HuH-7.5 (cell line): ENCODE measurements around the gene NSMCE1.
"Not testable (repeated sequence)": the region's sequence is repeated elsewhere in the genome, so short reads cannot be mapped to it uniquely, and the experiment has no call there.

Experiments used
- DNase-seq: peaks from one replicate; pipeline ENCODE4 v3.0.0; 2011; ENCODE audit warnings: low spot score

NSMCE1 gene

DNA sequence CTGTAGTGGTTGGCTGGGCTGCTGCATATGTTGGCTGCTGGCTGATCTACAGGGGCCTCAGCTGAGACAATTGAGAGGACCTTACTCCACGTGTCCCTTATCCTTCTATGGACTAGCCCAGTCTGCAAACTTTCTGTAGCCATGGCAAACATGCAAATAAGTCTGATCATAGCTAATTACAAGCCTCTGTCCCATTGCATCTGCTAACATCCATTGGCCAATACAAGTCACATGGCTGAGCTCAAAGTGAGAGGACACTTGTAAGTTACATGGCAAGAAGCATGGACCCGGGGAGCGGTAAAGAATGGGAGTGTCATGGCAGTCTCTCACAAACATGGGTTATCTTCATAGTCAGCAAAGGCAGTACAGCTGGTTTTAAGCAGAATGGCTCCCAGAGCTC, 33.6 kb upstream of the NSMCE1 start:
- DNase-seq: no peak

DNA sequence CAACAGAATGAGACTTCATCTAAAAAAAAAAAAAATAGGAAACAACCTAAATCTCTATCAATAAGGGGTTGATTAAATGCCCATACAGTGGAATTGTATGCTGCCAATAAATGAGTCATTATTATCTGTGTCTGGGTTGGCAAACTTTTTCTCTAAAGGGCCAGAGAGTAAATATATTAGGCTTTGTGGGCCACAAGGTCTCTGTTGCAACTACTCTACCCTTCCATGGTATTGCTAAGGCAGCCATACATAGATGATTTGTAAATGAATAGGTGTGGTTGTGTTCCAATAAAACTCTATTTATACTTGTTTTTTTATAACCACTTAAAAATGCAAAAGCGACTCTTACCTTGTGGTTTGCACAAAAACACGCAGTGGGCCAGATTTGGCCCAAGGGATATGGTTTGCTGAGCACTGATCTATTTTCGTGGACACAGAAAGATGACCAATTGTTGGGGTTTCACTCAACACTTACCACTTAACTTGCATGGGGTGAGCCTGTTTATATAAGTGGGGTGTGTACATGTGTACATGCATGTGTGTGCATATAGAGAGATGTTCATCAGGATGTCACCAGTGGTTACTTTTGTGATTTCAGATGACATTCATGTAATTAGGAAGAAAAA, 32.8 kb upstream of the NSMCE1 start:
- no peak for DNase-seq

DNA sequence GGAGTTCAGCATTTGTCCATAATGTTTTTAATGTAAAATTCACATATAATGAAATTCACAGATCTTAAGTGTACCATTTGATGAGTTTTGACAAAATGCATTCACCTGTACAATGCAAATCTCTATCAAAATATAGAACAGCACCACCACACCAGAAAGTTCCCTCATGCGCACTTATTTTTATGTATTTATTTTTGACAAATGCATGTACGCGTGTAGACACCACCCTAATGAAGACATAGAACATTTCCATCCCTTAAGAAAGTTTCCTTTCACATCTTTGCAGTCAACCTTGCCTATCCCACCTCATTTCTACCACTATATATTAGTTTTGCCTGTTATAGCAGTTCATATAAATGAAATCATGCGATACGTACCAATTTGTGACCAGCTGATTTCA, 29.6 kb upstream of the NSMCE1 start:
- no peak for DNase-seq

DNA sequence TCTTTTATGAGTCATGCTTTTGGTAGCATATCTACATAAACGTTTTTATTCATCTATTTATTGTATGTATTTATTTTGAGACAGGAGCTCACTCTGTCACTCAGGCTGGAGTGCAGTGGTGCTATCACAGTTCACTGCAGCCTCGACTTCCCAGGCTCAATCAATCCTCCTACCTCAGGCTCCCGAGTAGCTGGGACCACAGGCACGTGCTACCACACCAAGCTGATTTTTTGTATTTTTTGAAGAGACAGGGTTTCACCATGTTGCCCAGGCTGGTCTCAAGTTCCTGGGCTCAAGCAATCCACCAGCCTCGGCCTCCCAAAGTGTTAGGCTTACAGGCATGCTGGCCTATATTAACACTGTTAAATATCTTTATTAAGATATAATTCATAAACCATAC, 24.8 kb upstream of the NSMCE1 start:
- DNase-seq: no peak

DNA sequence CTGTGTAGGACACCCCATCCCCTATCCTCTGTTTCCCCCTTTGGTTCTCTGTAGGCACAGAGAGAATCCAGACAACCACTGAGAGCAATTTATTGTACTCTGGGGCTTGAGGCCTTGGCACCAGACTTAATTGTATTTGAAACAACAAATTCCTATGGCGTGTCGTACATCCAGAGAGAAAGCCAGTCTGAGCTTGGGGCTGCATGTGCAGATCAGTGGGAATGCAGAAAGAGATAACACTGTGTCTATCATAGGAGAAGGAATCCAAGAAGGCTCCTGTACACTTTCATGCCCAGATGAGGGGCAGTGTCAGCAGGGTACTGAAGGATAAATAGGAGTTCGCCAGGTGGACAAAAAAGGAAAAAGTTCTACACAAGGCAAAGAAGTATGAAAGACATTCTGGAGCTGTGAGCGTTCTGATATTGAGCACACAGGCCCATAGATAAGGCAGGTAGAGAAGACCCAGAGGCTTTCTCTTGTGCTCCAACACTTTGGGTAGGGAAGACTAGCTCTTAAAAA, 23.2 kb upstream of the NSMCE1 start:
- no peak for DNase-seq

DNA sequence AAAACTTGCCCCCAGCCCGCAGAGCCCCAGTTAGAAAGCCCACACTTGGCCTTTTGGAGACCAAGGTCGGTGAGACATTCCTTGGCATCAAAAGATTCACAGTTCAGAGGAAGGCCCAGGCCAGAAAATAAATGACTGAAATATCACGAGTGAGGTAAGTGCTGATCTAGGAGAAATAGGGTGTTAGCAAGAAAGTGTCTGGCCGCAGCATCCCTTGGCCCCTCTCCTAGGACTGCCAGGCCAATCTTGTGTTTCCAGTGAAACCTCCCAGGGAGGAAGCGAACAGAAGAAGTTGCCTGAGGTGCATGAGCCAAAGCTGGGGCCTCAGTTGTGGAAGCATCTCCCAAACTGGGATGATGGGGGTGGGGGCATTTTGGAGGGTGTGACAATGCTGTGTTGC, 22.5 kb upstream of the NSMCE1 start:
- DNase-seq: no peak

DNA sequence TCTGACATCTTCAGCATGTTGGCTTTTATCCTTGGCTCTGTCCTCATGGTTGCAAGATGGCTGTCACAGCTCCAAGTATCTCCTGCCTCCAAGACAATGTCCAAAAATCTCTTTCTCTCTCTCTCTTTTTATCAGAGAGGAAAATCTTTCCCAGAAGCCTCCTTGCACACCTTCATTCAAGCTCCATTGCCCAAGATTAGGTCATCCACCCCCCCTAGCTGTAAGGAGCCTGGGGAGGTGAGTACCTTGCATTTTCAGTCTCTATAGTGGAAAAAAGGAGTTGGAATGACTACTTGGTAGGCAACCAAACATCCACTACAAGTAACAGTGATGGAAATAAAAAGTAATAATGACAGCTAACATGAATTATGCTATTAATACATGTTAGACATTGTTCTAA, 22.0 kb upstream of the NSMCE1 start:
- no peak for DNase-seq

DNA sequence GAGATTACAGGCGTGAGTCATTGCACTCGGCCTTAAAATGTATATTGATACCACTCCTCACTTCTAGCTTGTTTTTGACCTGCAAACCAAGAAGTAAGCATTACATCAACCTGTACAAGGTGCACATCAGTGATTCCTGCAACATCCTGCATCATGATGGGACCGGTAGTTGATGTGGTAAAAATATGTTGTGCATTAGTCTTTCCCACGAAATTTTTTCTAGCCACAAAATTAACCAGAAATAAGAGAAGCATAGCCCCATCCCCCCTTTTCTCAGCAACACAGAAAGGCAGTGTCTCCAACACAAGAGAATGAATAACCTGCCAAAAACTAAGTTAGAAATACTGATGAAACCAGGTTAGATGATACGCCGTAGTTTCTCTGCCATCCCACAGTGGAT, 21.1 kb upstream of the NSMCE1 start:
- no peak for DNase-seq

DNA sequence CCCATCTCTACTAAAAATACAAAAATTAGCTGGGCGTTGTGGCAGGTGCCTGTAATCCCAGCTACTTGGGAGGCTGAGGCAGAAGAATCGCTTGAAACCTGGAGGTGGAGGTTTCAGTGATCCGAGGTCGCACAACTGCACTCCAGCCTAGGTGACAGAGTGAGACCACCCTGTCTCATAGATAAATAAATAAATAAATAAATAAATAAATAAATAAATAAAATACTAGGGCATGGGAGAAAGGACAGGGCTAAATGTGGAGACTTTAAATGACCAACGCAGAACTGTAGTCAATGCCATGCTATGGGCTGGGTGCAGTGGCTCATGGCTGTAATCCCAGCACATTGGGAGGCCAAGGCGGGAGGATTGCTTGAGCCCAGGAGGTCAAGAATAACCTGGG, 19.7 kb upstream of the NSMCE1 start:
- not testable (repeated sequence) for DNase-seq

DNA sequence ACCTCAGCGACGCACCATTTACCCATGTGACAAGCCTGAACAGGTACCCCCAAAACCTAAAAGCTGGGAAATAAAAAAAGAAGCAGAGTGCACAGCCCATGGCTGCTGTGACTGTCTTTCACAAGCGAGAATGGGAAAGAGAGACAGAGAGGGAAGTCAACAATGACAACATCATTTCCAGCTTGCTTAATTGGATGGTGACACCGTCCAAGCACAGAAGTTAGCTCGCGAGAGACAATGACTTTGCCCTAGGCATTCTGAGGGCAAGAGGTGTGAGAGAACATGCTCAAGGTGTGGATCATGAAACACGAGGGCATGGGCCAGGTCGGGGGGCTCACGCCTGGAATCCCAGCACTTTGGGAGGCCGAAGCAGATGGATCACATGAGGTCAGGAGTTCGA, 19.3 kb upstream of the NSMCE1 start:
- DNase-seq: no peak

DNA sequence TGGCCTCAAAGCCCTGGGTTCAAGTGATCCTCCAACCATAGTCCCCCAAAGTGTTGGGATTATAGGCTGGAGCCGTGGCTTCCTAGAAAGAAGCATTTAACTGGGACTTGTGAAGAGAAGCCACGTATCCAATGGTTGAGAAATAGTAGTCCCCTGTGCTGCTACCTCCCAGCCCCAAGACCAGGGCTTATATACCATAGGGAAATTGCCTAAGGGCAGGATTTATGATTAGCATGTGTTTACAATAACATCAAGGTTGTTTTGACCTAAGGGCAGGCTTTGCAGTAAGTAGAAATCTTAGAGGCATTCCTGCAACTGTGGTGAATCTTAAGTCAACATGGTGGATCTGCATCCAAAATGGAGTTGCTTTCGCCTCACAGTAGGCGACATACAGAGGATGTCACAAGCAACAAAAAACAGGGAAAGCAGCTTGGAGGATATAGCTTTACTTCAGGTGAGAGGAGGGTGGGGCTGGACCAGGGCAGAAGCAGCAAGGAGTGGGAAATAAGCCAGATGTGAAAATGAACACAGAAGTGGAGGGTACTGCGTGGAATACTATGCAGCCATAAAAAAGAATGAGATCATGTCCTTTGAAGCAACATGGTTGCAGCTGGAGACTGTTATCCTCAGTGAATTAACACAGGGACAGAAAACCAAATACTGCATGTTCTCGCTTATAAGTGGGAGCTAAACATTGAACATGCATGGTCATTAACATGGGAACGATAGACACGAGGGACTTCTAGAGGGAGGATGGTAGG, 18.7 kb upstream of the NSMCE1 start:
- no peak for DNase-seq

DNA sequence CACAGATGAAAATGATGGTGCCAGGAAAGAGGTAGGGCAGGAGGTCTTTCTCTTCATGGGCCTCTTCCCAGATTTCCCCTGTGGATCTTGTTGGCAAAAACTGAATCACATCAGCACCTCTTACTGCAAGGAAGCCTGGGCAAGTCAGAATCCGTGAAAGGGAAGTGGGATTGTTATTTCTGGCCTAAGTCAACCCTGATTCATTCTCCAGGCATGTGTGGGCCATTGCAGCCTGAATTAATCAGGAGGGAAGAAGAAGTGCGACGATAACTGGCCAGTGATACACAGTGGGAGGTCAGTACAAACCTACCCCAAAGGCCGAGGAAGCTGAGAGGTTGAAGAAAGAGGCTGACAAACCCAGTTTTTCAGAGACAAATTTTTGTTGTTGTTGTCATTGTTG, 17.9 kb upstream of the NSMCE1 start:
- no peak for DNase-seq

DNA sequence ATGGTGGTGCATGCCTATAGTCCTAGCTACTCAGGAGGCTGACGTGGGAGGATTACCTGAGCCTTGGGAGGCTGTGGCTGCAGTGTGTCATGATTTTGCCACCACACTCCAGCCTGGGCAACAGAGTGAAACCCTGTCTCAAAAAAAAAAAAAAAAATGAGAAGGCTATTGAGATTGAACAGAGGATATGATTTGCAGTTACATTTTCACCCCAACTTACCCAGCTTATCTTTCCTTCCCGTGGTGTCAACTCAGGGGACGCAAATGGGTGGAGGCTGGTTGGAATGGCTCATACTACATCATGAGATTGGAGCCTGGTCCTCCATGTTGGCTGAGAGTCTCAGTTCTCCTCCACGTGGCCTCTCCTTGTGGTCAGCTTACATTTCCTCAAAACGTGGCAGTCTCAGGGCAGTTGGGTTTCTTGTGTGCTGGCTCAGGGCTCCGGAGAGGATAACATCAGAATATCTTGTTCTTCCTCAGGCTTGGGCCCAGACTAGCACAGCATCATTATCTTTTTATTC, 17.2 kb upstream of the NSMCE1 start:
- no peak for DNase-seq

DNA sequence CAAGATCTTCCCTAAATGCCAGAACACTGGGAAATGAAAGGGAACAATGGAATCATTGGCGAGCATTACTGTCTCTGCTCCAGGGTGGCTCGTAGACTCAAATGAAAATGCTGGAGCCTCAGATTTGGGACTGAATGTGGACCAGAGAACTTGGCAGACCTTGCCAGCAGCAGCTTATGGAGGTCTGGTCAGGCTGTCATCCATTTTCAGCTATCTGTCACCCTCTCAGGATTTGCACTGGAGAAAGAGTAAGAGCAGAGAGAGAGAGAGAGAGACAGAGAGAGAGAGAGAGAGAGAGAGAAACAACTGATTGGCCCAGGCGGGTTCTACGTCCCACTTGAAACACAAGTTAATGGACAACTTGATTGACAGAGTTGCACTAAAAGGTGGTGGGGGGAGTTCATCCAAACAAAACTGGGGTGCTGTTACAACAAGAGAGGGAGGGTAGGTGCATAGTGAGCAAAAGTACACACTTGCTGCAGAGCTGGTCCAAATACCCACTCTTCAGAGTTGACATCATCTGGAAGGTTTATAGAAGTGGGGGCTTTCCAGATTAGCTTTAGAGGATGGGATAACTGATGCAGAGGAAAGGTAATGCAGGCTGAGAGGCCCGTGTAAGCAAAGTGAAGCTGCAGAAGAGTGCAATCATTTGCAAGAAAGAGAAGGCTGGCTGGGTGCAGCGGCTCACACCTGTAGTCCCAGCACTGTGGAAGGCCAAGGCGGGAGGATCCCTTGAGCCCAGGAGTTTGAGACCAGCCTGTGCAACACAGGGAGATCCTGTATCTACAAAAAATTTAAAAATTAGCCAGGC, 16.5 kb upstream of the NSMCE1 start:
- no peak for DNase-seq

DNA sequence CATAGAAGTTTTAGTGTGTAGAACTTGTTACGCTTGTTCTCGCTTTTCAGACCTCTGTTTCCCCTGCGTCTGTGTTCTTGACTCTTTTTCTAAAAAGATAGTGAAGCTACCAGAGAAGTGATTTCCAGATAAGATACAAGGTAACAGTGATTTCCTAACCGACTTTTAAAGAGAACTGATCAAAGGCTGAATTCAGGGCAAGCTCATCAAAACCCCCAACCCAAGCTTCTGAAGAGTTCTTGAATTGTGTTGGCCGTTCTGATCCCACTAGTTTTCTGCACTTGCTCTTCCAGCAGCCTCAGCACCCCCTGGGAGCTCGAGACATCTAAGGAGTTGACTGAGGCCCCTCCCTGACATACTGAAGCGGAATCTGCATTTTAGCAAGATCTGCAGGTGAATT, 12.7 kb upstream of the NSMCE1 start:
- no peak for DNase-seq

DNA sequence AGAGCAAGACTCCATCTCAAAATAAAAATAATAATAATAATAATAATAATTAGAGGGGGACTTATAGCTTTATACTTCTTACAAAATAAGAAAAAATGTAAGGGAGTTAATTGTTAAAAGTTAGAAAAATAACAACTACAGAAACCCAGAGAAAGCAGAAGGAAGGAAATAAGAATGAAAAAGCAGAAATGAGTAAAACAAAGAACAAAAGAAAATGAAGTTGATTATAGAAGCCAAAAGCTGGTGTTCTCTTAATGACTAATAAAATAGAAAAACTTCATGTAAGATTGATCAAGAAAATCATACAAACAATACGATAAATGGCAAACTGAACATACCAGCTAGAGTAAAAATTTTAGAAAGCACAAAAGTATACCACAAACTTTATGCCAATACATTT, 6.8 kb upstream of the NSMCE1 start:
- no peak for DNase-seq

DNA sequence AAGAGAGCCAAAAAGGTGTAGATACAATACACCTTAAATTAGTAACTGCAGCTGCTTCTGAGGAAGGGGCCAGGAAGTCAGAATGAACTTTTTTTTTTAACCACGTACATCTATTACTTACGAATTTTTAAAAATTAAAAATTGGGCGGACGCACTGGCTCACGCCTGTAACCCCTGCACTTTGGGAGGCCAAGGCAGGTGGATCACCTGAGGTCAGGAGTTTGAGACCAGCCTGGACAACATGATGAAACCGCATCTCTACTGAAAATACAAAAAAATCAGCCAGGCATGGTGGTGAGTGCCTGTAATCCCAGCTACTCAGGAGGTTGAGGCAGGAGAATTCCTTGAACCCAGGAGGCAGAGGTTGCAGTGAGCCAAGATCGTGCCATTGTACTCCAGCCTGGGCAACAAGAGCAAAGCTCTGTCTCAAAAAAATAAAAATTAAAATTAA, 5.9 kb upstream of the NSMCE1 start:
- not testable (repeated sequence) for DNase-seq

DNA sequence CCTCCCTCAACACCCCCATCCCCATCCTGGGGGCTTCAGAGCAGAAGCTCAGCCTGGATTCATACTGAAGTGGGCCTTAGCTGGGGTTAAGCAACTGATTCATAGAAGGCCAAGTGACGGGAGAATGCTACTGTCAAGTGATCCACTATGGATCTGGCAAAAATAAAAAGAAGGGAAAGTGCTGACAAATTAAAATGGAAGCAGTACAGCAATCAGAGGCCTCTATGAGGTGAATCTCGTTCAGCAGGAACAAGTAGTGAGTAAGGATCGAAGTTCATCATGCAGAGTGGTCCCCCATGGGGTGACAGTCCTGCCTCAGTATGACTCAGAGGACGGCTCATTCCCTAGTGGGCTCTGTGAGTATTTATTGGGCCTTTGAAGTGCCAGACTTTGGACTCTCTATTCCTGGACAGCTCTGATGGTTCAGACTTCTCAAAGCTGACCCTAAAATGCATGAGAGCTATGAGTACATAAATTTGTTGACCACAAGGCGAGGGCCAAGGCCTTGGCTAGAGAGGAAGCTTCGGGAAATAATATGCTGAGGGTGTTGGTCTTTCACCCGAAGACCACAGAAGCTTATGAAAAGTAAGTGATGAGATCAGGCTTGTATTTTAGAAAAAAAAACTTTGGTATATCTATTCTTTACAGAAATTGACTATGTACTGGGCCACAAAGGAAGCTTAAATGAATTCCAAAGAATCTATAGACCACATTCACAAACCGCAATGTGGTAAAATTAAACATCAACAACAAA, 5.3 kb upstream of the NSMCE1 start:
- DNase-seq: peak; percentile 14

DNA sequence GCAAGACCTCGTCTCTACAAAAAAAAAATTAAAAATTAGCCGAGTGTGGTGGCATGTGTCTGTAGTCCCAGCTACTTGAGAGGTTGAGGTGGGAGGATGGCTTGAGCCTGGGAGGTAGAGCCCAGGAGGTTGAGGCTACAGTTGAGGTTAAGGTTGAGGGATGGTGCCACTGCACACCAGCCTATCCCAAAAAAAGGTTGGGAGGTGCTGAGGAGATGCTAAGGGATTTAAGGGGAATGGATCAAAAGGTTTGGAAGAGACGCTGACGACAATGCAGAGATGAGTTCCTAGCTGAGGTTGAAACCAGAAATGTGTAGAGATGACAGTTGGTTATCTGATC, 4.7 kb upstream of the NSMCE1 start:
- no peak for DNase-seq

DNA sequence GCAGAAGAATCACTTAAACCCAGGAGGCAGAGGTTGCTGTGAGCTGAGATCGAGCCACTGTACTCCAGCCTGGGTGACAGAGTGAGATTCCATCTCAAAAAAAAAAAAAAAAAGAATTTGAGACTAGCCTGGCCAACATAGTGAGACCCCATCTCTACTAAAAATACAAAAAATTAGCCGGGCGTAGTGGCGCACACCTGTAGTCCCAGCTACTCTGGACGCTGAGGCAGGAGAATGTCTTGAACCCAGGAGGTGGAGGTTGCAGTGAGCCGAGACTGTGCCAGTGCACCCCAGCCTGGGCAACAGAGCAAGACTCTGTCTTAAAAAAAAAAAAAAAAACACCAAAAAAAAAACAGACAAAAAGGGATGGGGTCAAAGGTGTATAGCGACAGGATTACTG, 4.1 kb upstream of the NSMCE1 start:
- DNase-seq: not testable (repeated sequence)

DNA sequence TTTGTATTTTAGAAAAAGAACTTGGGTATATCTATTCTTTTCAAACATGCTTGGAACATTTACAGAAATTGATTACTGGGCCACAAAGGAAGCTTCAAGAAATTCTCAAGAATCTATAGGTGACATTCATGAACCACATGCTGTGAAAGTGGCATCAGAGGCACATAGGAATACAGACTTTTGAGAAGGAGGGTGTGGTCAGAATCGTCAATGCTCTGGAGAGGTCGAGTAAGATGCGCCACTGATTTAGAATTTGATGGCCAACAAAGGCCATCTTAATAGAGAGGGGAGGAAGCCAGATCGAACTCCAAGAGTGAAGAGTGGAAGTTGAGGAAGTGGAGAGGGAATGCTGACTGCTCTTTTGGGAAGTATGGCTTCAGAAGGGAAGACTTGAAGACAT, 3.5 kb upstream of the NSMCE1 start:
- no peak for DNase-seq

DNA sequence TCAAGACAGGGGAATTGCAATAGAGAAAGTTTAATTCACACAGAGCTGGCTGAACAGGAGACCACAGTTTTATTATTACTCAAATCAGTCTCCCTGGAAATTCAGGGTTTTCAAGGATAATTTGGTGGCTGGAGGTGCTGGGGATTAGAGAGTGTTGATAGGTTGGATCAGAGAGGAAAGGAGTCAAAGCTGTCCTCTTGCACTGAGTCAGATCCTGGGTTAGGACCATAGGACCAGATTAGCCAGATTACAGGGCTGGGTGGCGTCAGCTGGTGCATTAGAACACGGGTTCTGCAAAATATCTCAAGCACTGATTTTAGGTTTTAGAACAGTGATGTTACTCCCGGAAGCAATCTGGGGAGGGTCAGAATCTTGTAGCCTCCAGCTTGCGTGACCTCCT, 1.8 kb upstream of the NSMCE1 start:
- DNase-seq: no peak
